GM12878 (cell line): ENCODE measurements around the gene ALAS2. TPM values are rescaled to one million over a fixed set of nuclear protein-coding genes. Genes with fewer than 3 reads are reported as not detected.

Experiments used
- ATAC-seq: fragments of 200-7000 bp; cut with Tn5 transposase; 3 replicates; pipeline ENCODE4 v1.9.1; 2020; ENCODE audit warnings: mild to moderate bottlenecking, moderate library complexity
- BruUV-seq: library from RNA; stranded (reverse); fragments of 400-500 nt; replicated peaks from 2 replicates; lab custom pipeline; 2021; lab: Mats Ljungman, UMichigan
- CTCF ChIA-PET: fragments of 300-600 bp; sonication (Branson Sonifier 250); formaldehyde crosslinking; extraction: SDS; loops from one replicate; lab custom pipeline; 2021; ENCODE audit warnings: inconsistent platforms; lab: Yijun Ruan, JAX
- POLR2A ChIA-PET: fragments of 350-600 bp; formaldehyde crosslinking; extraction: SDS; loops from one replicate; lab custom pipeline; 2021; ENCODE audit warnings: inconsistent platforms; lab: Charles Lee
- RAD21 ChIA-PET: fragments of 300-600 bp; sonication (Branson Sonifier 250); formaldehyde crosslinking; loops from one replicate; lab custom pipeline; 2023; ENCODE audit warnings: antibody characterized with exemption; ENCODE audit not compliant: unreplicated experiment; lab: Charles Lee
- SMC1A ChIA-PET: fragments of 300-600 bp; sonication (Branson Sonifier 250); formaldehyde crosslinking; loops from one replicate; lab custom pipeline; 2023; ENCODE audit not compliant: unreplicated experiment, uncharacterized antibody; lab: Charles Lee
- DNase-seq: peaks from one replicate; pipeline ENCODE4 v3.0.0-alpha.2; 2011; ENCODE audit warnings: low read depth, low spot score
- FAIRE-seq: peaks from 3 replicates; lab custom pipeline; 2011; peaks lifted over from hg19 to GRCh38; lab: Jason Lieb, UNC
- H2AFZ ChIP-seq: 2 replicates; pipeline ENCODE4 v1.6.0; 2011; ENCODE audit warnings: low read depth, low read length, control low read depth; ENCODE audit not compliant: control insufficient read depth
- H3K27ac ChIP-seq: 2 replicates; pipeline ENCODE4 v1.5.1; 2011; ENCODE audit warnings: control low read depth; ENCODE audit not compliant: control insufficient read depth, insufficient read depth
- H3K27me3 ChIP-seq, 2 experiments: replicated peaks in 1 of 2; 2 replicates each; pipeline versions ENCODE4 v1.6.0 to v1.6.1; 2011; ENCODE audit warnings: low read length in 1 of 2; ENCODE audit not compliant: control insufficient read depth in 2 of 2, insufficient read depth in 2 of 2
- H3K36me3 ChIP-seq, 2 experiments: 2 replicates each; pipeline ENCODE4 v1.5.1; 2011; ENCODE audit warnings: low read length in 1 of 2; ENCODE audit not compliant: control insufficient read depth in 2 of 2, insufficient read depth in 2 of 2
- H3K4me1 ChIP-seq: 2 replicates; pipeline ENCODE4 v1.6.1; 2011; ENCODE audit warnings: mild to moderate bottlenecking, low read length, moderate library complexity, mixed read lengths; ENCODE audit not compliant: control insufficient read depth, insufficient read depth
- H3K4me2 ChIP-seq: 2 replicates; pipeline ENCODE4 v1.6.0; 2011; ENCODE audit warnings: control low read depth; ENCODE audit not compliant: control insufficient read depth, insufficient read depth
- H3K4me3 ChIP-seq: fragments of 200-600 bp; sonication (generic); 2 replicates; pipeline ENCODE4 v1.5.1; 2016
- H3K79me2 ChIP-seq: 2 replicates; pipeline ENCODE4 v1.6.0; 2011; ENCODE audit warnings: low read length; ENCODE audit not compliant: control insufficient read depth, insufficient read depth
- H3K9ac ChIP-seq: 2 replicates; pipeline ENCODE4 v1.8.0; 2011; ENCODE audit warnings: low read length, control low read depth, mixed read lengths; ENCODE audit not compliant: control insufficient read depth, insufficient read depth
- H3K9me3 ChIP-seq: replicated peaks from 3 replicates; pipeline ENCODE4 v1.5.1; 2011; ENCODE audit warnings: mild to moderate bottlenecking, low read length; ENCODE audit not compliant: control insufficient read depth, insufficient read depth
- H4K20me1 ChIP-seq: 2 replicates; pipeline ENCODE4 v1.6.0; 2011; ENCODE audit not compliant: control insufficient read depth, insufficient read depth
- BHLHE40 ChIP-seq, 2 experiments: fragments of 450-650 bp in 1 of 2; IDR thresholded peaks; 2 replicates each; pipeline ENCODE4 v1.6.1; 2011 to 2017; ENCODE audit warnings: low read depth in 2 of 2, borderline replicate concordance in 1 of 2, improper control_type of control experiment in 1 of 2, low read length in 1 of 2, mild to moderate bottlenecking in 1 of 2
- ESRRA ChIP-seq: IDR thresholded peaks from 2 replicates; pipeline ENCODE4 v1.6.1; 2012; ENCODE audit warnings: mild to moderate bottlenecking, low read length, improper control_type of control experiment
- HCFC1 ChIP-seq: fragments of 150-350 bp; IDR thresholded peaks from 2 replicates; pipeline ENCODE4 v1.6.1; 2014; ENCODE audit warnings: low read length
- HSF1 ChIP-seq: fragments of 150-350 bp; IDR thresholded peaks from 2 replicates; pipeline ENCODE4 v1.6.1; 2014; ENCODE audit warnings: mild to moderate bottlenecking, low read depth, low read length
- NFIC ChIP-seq: IDR thresholded peaks from 2 replicates; pipeline ENCODE4 v1.6.1; 2012; ENCODE audit warnings: low read depth, mild to moderate bottlenecking, inconsistent platforms, low read length, moderate library complexity
- NFXL1 ChIP-seq: fragments of 450-650 bp; IDR thresholded peaks from 2 replicates; pipeline ENCODE4 v1.6.1; 2017; ENCODE audit warnings: antibody characterized with exemption, mild to moderate bottlenecking, borderline replicate concordance
- POLR2A ChIP-seq: IDR thresholded peaks from 2 replicates; pipeline ENCODE4 v1.6.1; 2011; ENCODE audit warnings: low read depth, mild to moderate bottlenecking, low read length
- STAT1 ChIP-seq: fragments of 450-650 bp; conservative IDR thresholded peaks from 2 replicates; pipeline ENCODE4 v1.6.1; 2014; ENCODE audit warnings: antibody characterized with exemption, mild to moderate bottlenecking
- TARDBP ChIP-seq: IDR thresholded peaks from 2 replicates; pipeline ENCODE4 v1.6.1; 2016; ENCODE audit warnings: borderline replicate concordance
- TCF12 ChIP-seq: IDR thresholded peaks from 2 replicates; pipeline ENCODE4 v1.6.1; 2011; ENCODE audit warnings: low read depth, mild to moderate bottlenecking, low read length
- TCF7 ChIP-seq: IDR thresholded peaks from 2 replicates; pipeline ENCODE4 v1.6.1; 2014; ENCODE audit warnings: antibody characterized with exemption, borderline replicate concordance
- WGBS: methylation state at CpG from one replicate; pipeline ENCODE4 v1.1.6; 2016; ENCODE audit warnings: low lambda C conversion rate; ENCODE audit not compliant: insufficient replicate concordance, insufficient coverage; ENCODE audit errors: missing lambda C conversion rate; 5-methylcytosine and 5-hydroxymethylcytosine counted together
- in situ Hi-C: fragments of 300-500 bp; cut with MboI; formaldehyde crosslinking; loops from 9 replicates; pipeline ENCODE4 v1.14.3; 2018; ENCODE audit warnings: mixed read lengths
- intact Hi-C: fragments of 100-400 bp; cut with micrococcal nuclease; formaldehyde crosslinking; loops from one replicate; pipeline ENCODE4 v1.14.2; 2022; ENCODE audit not compliant: unreplicated experiment
- polyA plus RNA-seq, 11 experiments: library from polyadenylated mRNA; depleted of rRNA in 4 of 11; unstranded in 6 of 11; stranded (reverse) in 5 of 11; fragments of >200 nt; fragmentation: Nextera tagmentation in 4 of 11; fragmentation: Illumina TruSeq in 1 of 11; extraction: Ambion mirVana in 4 of 11; extraction: Trizol in 1 of 11; gene quantifications; 1 replicate in 1 of 11; 2 replicates in 10 of 11; pipeline versions ENCODE4 v1.2.1 to v1.2.3, GENCODE V29; 2011 to 2016; ENCODE audit warnings: inconsistent platforms in 2 of 11, missing spikeins in 2 of 11, low read depth in 1 of 11
- total RNA-seq, 4 experiments: library from RNA; depleted of rRNA in 3 of 4; stranded (reverse); fragments of >200 nt in 3 of 4; fragmentation: Illumina TruSeq in 1 of 4; extraction: Trizol in 1 of 4; gene quantifications; 2 replicates each; pipeline versions ENCODE4 v1.2.1 to v1.2.3, GENCODE V29; 2013 to 2021
- TF ChIP-seq, protein P1 (sequence below): fragments of 450-650 bp; IDR thresholded peaks from 2 replicates; pipeline ENCODE4 v1.6.1; 2016; ENCODE audit warnings: mild to moderate bottlenecking, moderate library complexity, borderline replicate concordance
- TF ChIP-seq, protein P2 (sequence below): fragments of 450-650 bp; IDR thresholded peaks from 2 replicates; pipeline ENCODE4 v1.6.1; 2018; ENCODE audit warnings: mild to moderate bottlenecking, low read depth, moderate library complexity; ENCODE audit not compliant: partially characterized antibody

ALAS2 gene
- total and polyA plus RNA-seq, 10 of the 15 experiments (the other 5 are each of a cell fraction or from before 2014, with no cell fraction given) = not detected

DNA sequence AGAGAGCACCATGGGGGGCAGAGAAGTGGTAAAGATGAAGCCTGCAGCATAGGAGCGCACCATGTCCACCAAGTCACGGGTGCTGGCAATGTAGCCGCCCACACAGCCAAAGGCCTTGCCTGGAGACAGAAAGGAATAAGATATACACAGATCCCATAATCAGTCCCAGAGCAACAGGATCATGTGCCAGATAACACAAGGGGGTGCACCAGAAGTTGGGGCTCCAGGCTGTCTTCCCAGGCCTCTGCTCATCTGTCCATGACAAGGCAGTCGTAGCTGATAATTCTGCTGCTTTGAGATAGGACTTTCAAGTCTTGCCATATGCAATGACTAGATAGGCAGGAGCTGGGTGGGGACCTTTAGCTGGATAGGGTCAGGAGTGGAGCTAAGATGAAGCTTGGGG is 15.9 kb downstream of the ALAS2 start:
- WGBS = 55% methylated on average over 4 of the region's 4 CpGs
- ATAC-seq (no peak), FAIRE-seq (no peak), DNase-seq (no peak)
- POLR2A ChIA-PET = no interaction called here
- H3K9ac ChIP-seq = no peak overlapping the region
- no peak overlapping the region for H3K27ac ChIP-seq
- H3K27me3 ChIP-seq = no peaks in the 10 kb centered on the region
- no peaks in the 10 kb centered on the region for H3K36me3 ChIP-seq
- SMC1A ChIA-PET = no interaction called here
- no peak overlapping the region for H3K4me2 ChIP-seq
- H3K4me3 ChIP-seq = no peak overlapping the region
- H4K20me1 ChIP-seq = no peaks in the 10 kb centered on the region
- H2AFZ ChIP-seq = no peak overlapping the region
- no peaks in the 10 kb centered on the region for H3K79me2 ChIP-seq
- in situ Hi-C loops (no loop called here), intact Hi-C loops (no loop called here)
- CTCF ChIA-PET = no interaction called here
- no peaks in the 10 kb centered on the region for H3K4me1 ChIP-seq
- RAD21 ChIA-PET = no interaction called here
- H3K9me3 ChIP-seq = no peaks in the 10 kb centered on the region
- BruUV-seq = no TSS peak
- TF ChIP-seq ESRRA (no peak), NFIC (no peak), HCFC1 (no peak), NFXL1 (no peak), TCF12 (no peak), TCF7 (no peak), STAT1 (no peak), HSF1 (no peak), TARDBP (no peak), BHLHE40 (IDR thresholded peaks at IDR 0.05; ENCODE audit: borderline replicate concordance in 1 of 2, low read depth in 2 of 2, low read length in 1 of 2) (no peak), POLR2A (no peak)
- TF ChIP-seq, protein P1, sequence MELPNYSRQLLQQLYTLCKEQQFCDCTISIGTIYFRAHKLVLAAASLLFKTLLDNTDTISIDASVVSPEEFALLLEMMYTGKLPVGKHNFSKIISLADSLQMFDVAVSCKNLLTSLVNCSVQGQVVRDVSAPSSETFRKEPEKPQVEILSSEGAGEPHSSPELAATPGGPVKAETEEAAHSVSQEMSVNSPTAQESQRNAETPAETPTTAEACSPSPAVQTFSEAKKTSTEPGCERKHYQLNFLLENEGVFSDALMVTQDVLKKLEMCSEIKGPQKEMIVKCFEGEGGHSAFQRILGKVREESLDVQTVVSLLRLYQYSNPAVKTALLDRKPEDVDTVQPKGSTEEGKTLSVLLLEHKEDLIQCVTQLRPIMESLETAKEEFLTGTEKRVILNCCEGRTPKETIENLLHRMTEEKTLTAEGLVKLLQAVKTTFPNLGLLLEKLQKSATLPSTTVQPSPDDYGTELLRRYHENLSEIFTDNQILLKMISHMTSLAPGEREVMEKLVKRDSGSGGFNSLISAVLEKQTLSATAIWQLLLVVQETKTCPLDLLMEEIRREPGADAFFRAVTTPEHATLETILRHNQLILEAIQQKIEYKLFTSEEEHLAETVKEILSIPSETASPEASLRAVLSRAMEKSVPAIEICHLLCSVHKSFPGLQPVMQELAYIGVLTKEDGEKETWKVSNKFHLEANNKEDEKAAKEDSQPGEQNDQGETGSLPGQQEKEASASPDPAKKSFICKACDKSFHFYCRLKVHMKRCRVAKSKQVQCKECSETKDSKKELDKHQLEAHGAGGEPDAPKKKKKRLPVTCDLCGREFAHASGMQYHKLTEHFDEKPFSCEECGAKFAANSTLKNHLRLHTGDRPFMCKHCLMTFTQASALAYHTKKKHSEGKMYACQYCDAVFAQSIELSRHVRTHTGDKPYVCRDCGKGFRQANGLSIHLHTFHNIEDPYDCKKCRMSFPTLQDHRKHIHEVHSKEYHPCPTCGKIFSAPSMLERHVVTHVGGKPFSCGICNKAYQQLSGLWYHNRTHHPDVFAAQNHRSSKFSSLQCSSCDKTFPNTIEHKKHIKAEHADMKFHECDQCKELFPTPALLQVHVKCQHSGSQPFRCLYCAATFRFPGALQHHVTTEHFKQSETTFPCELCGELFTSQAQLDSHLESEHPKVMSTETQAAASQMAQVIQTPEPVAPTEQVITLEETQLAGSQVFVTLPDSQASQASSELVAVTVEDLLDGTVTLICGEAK = no peak
- TF ChIP-seq, protein P2, sequence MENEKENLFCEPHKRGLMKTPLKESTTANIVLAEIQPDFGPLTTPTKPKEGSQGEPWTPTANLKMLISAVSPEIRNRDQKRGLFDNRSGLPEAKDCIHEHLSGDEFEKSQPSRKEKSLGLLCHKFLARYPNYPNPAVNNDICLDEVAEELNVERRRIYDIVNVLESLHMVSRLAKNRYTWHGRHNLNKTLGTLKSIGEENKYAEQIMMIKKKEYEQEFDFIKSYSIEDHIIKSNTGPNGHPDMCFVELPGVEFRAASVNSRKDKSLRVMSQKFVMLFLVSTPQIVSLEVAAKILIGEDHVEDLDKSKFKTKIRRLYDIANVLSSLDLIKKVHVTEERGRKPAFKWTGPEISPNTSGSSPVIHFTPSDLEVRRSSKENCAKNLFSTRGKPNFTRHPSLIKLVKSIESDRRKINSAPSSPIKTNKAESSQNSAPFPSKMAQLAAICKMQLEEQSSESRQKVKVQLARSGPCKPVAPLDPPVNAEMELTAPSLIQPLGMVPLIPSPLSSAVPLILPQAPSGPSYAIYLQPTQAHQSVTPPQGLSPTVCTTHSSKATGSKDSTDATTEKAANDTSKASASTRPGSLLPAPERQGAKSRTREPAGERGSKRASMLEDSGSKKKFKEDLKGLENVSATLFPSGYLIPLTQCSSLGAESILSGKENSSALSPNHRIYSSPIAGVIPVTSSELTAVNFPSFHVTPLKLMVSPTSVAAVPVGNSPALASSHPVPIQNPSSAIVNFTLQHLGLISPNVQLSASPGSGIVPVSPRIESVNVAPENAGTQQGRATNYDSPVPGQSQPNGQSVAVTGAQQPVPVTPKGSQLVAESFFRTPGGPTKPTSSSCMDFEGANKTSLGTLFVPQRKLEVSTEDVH = no peak
